Measurements from ENCODE around the gene PSME3. TPM values are rescaled to one million over a fixed set of nuclear protein-coding genes. Genes with fewer than 3 reads are reported as not detected.

Gene PSME3
- polyA plus RNA-seq, 1 donor: 45.7 TPM

GRCh38 chr17:42817866-42818265 lies 15.3 kb upstream of the PSME3 start:
- DNase-seq (ENCODE audit: low read depth): no peak

GRCh38 chr17:42818379-42818778 lies 14.8 kb upstream of the PSME3 start:
- no peak for DNase-seq (ENCODE audit: low read depth)

GRCh38 chr17:42819939-42820535 lies 13.2 kb upstream of the PSME3 start:
- no peak for DNase-seq (ENCODE audit: low read depth)

- no peak for DNase-seq (ENCODE audit: low read depth)
Observed at GRCh38 chr17:42821176-42821575, 12.0 kb upstream of the PSME3 start.

- DNase-seq (ENCODE audit: low read depth): no peak
Observed at GRCh38 chr17:42827472-42827871, 5.7 kb upstream of the PSME3 start.

GRCh38 chr17:42830971-42831370 lies 2.2 kb upstream of the PSME3 start:
- no peak for DNase-seq (ENCODE audit: low read depth)

- no peak for DNase-seq (ENCODE audit: low read depth)
Observed at GRCh38 chr17:42832213-42832933, 824 bp upstream of the PSME3 start.

GRCh38 chr17:42833767-42834422 lies 698 bp downstream of the PSME3 start:
- no peak for DNase-seq (ENCODE audit: low read depth)

GRCh38 chr17:42835732-42836131 lies 2.5 kb downstream of the PSME3 start:
- no peak for DNase-seq (ENCODE audit: low read depth)

GRCh38 chr17:42841975-42842685 lies 8.9 kb downstream of the PSME3 start:
- DNase-seq (ENCODE audit: low read depth): no peak

GRCh38 chr17:42843358-42843934 lies 10.2 kb downstream of the PSME3 start:
- DNase-seq (ENCODE audit: low read depth): no peak

- no peak for DNase-seq (ENCODE audit: low read depth)
Observed at GRCh38 chr17:42844271-42844670, 11.1 kb downstream of the PSME3 start, which contains the start of gene AOC2. TSS of gene AOC2 (plus strand) at chr17:42844580. CDS start at chr17:42844627, 47 bp downstream.

GRCh38 chr17:42844761-42845555 lies 11.8 kb downstream of the PSME3 start:
- no peak for DNase-seq (ENCODE audit: low read depth)

- DNase-seq (ENCODE audit: low read depth): no peak
Observed at GRCh38 chr17:42845556-42845917, 12.3 kb downstream of the PSME3 start.

- DNase-seq (ENCODE audit: low read depth): no peak
Observed at GRCh38 chr17:42845918-42846593, 12.9 kb downstream of the PSME3 start.

GRCh38 chr17:42846594-42847280 lies 13.5 kb downstream of the PSME3 start:
- no peak for DNase-seq (ENCODE audit: low read depth)

GRCh38 chr17:42848093-42848492 lies 14.9 kb downstream of the PSME3 start:
- DNase-seq (ENCODE audit: low read depth): no peak

- DNase-seq (ENCODE audit: low read depth): no peak
Observed at GRCh38 chr17:42849031-42849430, 15.8 kb downstream of the PSME3 start.

GRCh38 chr17:42849451-42850181 lies 16.4 kb downstream of the PSME3 start:
- DNase-seq (ENCODE audit: low read depth): no peak
